Fibroblast of mammary gland (primary cell): ENCODE measurements around the gene BRME1.
A peak's percentile ranks its signal among the peaks of the same experiment; 100 is the strongest.

Experiments used
- DNase-seq: peaks from one replicate; pipeline ENCODE4 v3.0.0-alpha.2; 2010; ENCODE audit warnings: low read depth
- H3K4me3 ChIP-seq: 2 replicates; pipeline ENCODE4 v1.5.1; 2011; ENCODE audit warnings: low read depth, mild to moderate bottlenecking, low read length, moderate library complexity; ENCODE audit not compliant: control insufficient read depth
- CTCF ChIP-seq: conservative IDR thresholded peaks from 2 replicates; pipeline ENCODE4 v1.5.1; 2011; ENCODE audit warnings: low read depth, low read length, inconsistent platforms; ENCODE audit not compliant: control insufficient read depth, insufficient read depth

BRME1 gene

GRCh38 chr19:13840305-13841085 is 65.4 kb downstream of the BRME1 start:
- peak; percentile 31 for DNase-seq
- peak overlapping the region; percentile 88 for H3K4me3 ChIP-seq
- no peak for TF ChIP-seq CTCF

- peak overlapping the region; percentile 88 for H3K4me3 ChIP-seq
- peak; percentile 50 for DNase-seq
- TF ChIP-seq CTCF = no peak
Observed at GRCh38 chr19:13839938-13840304, 66.0 kb downstream of the BRME1 start.

GRCh38 chr19:13839130-13839937 is 66.6 kb downstream of the BRME1 start:
- DNase-seq = peak; percentile 78
- no peak for TF ChIP-seq CTCF
- H3K4me3 ChIP-seq = peak overlapping the region; percentile 88

- peak overlapping the region; percentile 88 for H3K4me3 ChIP-seq
- TF ChIP-seq CTCF = no peak
- no peak for DNase-seq
Observed at GRCh38 chr19:13838435-13839129, 67.3 kb downstream of the BRME1 start.

- H3K4me3 ChIP-seq = no peak overlapping the region
- no peak for DNase-seq
Observed at GRCh38 chr19:13835791-13836723, 69.9 kb downstream of the BRME1 start.

More at GRCh38 chr19:13835791-13836723, 69.9 kb downstream of the BRME1 start:
- no peak for TF ChIP-seq CTCF
